ENCODE results near the gene GRIN3A.

- no peak for TF ChIP-seq POLR2A (IDR thresholded peaks at IDR 0.05)
- no peak for TF ChIP-seq CTCF (IDR thresholded peaks at IDR 0.05)
These were observed 118.0 kb downstream of the GRIN3A start for GRCh38 chr9:101620452-101620851.
